Glomerular visceral epithelial cell (primary cell): Measurements from ENCODE around the gene DLG3.
A peak's percentile ranks its signal among the peaks of the same experiment; 100 is the strongest.

ENCODE experiments used
- DNase-seq: peaks from one replicate; pipeline ENCODE4 v3.0.0-alpha.2; 2016; ENCODE audit errors: extremely low spot score

The DLG3 gene

DNA sequence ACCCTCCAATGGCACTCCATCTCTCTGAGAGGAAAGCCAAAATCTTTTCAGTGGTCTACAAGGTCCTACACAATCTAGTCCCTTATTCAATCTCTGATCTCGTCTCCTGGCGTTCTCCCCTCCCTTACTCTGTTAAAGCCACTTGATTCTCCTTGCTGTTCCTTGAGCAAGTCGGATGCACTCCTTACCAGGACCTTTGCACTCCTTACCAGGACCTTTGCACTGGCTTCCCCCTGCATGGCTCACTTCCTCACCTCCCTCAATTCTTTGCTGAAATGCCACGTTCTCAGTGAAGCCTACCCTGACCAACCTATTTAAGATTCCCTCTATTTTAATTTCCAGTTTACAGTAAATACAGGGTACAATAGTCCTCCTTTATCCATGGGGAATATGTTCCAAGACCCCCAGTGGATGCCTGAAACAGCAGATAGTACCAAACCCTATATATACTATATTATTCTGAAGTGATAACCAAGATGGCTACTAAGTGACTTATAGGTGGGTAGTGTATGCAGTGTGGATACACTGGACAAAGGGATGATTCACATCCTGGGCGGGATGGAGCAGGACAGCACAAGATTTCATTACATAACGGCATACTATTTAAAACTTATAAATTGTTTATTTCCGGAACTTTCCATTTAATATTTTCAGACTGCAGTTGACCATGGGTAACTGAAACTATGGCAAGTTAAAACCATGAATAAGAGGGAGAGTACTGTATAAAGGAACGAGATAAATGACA lies 6.5 kb upstream of the DLG3 start:
- DNase-seq: no peak

DNA sequence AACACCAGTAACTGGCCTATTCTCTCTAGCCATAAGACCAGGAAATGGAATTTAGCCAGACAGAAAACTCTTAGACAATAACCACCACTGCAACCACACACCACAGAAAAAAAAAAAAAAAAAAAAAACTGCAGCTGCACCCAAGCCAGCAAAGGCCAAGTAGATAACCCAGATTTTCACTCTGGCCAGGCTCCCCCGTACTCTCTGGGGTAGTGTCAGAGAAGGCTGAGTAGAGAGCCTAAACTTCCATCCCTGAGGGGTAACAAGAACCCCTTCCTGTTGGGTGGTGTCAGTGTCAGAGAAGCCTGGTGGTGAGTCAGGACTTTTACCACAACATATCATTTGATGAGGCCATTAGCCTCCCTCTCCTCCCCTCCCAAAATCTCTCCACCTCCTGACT lies 5.6 kb upstream of the DLG3 start:
- peak; percentile 23 for DNase-seq

DNA sequence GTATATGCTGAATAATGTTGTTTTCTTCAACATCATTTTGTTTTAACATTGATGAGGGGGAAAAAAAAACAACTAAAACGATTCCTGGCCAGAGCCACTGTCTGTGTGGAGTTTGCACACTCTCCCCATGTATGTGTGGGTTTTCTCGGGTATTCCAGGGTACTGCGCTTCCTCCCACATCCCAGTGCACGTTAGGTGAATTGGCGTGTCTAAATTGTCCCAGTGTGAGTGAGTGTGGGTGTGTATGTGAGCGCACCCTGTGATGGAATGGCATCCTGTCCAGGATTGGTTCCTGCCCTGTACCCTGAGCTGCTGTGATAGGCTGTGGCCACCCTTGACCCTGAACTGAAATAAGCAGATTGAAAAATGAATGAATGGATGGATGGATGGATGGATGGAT lies 2.4 kb upstream of the DLG3 start:
- no peak for DNase-seq

DNA sequence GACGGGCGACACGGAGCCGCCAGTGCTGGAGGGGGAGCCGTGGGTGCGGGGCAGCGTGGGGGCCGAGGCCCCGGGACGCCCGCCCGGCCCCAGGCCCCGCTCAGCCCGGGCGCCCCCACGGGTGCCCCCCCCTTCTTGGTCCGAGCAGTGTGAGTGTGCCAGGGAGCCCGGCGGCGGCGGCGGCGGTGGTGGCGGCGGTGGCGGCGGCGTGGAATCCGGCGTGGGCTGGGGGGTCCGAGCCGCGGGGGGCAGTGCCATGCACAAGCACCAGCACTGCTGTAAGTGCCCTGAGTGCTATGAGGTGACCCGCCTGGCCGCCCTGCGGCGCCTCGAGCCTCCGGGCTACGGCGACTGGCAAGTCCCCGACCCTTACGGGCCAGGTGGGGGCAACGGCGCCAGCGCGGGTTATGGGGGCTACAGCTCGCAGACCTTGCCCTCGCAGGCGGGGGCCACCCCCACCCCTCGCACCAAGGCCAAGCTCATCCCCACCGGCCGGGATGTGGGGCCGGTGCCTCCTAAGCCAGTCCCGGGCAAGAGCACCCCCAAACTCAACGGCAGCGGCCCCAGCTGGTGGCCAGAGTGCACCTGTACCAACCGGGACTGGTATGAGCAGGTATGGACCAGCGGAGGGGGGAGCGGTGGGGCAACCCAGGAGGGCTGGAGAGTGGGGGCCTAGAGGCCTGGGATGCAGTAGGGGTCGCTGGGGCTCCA lies 466 bp downstream of the DLG3 start:
- DNase-seq: no peak

DNA sequence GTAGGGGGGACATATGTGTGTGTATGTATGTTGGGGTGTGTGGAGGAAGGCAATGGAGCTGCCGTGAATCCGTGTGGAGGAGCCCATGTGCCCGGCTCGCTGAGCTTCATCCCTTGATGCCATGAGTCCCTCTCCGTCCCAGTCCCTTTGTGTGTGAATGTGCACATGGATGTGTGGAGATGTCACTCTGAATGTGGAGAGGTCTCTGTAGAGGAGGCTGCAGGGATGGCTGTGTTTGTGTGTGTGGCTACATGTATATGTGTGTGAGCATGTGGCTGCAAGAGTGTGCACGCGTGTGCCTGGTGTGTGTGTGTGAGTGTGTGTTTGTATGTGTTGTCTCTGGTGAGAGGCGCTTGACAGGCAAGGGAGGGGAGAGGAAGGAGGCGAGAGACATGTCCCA lies 1.3 kb downstream of the DLG3 start:
- DNase-seq: no peak

DNA sequence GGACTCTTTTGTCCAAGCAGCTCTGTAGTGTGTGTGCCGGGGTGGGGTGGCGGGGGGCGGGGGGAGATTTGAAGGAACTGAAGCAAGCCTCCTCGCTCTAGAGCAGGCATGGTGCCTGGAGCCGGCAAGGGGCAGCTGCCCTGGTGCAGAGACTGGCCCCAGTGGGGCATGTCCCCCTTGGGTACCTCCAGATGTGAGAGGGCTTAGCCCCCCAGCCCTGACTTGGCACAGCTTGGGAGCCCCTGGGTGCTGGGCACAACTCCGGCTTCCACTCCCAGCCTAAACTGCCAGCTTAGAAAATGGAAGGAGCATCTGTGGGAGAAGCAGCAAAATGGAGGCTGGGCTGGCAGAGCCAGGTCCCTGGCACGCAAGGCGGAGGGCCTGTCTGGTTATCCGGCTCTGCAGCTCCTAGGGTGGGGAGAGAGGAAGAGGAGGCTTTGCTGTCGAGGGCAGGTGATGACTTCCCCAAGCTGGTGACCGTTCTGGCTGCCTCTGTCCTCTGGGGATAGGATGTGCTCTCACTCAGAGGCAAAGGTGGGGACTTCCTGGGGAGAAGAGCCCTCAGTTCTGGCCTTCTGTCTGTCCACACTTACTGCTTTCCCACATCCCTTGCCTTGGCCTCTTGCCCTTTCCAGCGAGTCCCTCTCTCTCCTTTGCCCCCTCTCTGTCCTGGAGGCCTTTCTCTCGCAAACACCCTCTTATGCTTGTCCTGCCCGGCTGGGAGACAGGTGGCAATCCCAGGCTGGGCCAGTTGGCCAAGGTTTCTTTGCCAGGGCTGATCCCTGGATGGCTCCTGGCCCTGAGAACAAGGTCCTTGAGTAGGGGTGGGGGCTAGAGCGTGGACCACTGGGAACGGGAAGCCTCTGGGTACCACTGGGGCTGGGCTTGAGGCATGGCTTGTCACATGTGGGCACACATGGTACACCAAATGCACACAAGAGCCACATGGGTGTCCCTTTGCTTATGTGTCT lies 2.0 kb downstream of the DLG3 start:
- no peak for DNase-seq

DNA sequence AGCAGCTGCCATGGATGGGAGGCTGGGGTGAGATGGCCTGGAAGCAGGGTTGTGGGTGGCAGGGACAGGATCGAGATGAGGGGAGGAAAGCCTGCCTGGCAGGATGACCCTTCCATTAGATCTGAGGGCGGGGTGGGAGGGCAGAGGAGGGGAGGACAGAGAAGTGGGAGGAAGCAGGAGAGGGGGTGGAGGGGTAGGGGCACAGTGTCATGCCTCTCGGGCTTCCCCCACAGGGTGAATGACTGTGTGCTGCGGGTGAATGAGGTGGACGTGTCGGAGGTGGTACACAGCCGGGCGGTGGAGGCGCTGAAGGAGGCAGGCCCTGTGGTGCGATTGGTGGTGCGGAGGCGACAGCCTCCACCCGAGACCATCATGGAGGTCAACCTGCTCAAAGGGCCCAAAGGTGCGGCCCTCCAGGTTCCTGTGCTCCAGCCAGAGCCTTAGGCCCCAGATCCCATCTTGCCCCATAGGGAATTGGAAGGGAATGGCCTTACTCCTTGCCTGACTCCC lies 4.9 kb downstream of the DLG3 start:
- DNase-seq: no peak

DNA sequence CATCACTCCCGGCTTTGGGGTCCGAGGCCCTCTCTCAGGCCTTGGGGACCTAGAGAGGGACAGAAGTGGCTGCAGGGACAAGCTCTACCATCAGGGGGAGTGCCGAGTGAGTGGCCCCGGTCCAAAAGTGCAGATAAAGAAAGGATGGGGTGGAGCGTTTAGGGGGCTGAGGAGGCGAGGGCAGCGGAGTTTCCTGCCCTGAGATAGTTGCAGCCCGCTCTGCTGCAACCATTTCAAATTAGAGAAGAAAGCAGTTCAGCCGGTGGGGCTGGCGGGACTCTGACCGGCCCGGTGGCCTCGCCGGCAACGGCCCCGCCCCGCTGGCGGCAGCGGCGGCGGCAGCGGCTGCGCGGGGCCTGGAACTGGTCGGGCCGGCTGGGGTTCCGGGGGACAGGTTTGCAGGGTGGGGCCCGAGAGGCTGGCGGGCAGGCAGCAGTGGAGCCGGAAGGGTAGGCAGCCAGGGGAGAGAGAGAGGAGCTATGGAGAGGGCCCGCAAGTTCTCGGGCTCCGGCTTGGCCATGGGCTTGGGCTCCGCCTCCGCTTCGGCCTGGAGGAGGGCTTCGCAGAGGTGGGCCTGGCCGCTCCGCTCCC lies 7.6 kb downstream of the DLG3 start:
- DNase-seq: peak; percentile 47

DNA sequence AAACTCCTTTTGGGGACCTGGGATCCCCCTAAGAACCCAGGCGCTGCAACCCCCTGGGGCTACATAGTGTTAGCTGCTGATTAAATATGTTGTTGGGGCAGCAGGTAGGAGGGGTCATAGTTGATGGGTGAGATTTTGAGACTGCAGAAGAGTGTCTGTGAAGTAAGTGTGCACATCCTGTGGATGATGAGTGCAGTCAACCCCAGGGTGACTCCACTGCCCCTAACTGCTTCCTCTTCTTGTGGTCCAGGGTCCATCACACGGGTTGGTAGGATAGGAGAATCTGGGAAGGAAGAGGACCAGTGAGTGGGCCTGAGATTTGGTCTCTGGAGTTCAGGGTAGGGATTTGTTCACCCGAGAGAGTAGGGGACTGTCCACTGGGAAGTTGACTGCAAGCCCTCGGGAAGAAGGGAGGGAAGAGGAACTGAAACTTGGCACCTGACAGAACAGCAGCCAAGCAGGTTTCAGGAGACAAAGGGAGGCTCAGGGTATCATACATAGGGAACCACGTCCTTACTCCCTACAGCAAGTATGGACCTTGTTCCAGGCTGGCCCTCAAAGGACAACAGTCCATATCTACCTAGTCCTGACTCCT lies 8.5 kb downstream of the DLG3 start:
- no peak for DNase-seq

DNA sequence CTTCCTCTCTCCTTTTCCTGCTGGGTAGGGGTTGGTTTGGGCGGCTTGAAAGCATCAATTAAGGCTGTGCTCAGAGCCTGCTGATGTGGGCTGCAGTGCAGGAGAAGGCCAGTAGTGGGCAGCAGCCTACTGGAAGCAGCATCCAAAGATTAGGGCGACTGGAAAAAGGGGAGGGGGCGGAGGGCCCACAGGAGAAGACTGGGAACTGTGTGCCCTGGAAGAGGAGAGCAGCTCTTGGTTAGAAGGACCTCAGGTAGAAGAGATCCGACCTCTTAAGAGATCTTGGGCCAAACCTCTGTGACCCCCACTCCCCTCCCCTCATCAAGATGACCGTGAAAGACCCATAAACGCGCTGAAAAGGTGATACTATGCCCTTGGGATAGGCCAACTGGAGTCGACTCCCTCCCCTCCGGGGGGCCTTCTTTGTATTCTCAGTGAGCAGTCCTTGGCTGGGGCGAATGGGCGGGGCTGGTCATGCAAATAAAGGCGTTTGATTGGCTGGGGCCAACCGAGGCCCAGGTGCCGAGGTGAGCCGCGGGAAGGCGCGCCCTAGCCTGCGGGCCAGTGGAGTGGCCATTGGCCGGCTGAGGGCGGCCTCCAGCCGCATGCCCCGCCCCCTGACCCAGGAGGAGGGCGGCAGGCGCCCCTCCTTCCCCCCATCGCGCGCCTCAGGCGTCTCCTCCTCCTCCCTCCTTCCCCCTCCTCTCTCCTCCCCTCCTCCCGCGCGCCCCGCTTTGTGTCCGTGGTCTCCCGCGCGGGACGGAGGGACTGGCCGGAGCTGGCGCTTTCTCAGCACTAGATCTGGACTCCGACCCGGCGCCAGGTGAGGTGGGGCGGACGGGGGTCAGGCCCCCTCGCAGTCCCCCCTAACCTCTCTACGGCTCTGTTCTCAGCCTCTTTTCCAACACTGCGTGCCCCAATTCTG lies 10.1 kb downstream of the DLG3 start:
- DNase-seq: peak; percentile 83

DNA sequence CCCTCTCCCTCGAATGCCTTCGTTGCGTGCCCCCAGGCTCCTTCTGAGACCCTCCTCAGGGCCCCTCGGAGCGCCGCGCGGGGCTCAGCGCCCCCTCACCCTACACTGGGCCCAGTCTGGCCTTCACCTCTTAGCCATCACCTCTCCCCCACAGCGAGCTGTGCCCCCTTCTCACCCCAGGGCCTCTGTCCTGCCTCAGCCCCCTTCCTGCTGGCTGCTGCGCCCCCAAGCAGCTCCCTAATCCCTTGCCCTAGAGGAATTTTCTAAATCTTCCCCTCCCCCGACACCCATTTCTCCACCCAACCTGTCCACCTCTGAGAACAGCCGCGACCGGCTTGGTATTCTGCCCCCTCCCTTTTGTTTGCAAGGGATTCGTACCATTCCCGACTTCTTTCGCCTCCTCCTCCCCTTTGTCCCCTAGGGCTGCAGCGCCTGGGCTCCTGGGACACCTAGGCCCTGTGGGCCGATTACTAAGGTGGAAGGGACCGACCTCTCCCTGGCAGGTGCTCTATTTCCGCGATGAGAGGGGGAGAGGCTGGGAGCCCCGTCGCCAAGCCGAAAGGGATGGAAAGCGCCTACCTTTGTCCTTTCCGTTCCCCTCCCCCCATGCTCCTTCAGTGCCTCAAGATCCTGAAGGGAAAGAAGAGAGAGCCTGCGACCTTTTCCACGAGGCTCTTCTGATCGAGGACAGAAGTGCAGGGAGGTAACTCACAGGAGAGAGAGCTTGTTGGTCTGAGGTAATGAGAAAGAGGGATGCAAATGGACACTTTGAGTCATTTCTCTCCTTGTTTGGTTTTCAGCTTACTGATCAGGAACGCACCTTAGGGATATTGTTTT lies 10.9 kb downstream of the DLG3 start:
- no peak for DNase-seq

DNA sequence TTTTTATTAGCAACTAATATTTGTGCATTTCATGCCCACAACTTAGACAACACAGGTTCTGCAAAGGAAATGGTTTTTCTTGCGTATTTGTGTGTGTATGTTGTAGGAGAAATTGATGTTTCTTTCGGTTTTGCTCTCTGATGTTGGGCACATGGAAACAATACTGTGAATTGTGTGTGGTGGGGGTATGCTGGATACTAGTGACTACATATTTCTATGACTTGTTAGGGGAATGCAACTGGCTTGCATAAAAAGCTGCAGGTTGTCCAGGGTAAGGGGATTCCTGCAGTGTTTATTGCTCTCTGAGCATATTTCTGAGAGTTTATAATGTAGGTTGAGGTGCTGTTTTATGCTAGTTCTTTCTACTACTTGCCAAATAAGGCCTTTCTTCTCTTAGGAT lies 11.6 kb downstream of the DLG3 start:
- DNase-seq: no peak

DNA sequence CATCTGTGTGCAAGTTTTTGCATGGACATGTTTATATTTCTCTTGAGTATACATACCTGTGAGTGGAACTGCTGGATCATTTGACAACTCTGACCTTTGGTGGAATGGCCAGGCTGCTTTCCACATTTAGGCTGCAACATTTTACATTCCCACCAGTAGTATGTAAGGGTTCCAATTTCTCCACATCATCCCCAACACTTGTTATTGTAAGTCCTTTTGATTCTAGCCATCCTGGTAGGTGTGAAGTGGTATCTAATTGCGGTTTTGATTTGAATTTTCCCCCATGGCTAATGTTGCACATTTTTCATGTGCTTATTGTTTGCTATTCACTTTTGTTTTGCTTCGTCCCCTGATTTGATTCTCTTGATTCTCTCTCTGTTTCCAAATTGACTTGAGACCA lies 16.4 kb downstream of the DLG3 start:
- DNase-seq: no peak

DNA sequence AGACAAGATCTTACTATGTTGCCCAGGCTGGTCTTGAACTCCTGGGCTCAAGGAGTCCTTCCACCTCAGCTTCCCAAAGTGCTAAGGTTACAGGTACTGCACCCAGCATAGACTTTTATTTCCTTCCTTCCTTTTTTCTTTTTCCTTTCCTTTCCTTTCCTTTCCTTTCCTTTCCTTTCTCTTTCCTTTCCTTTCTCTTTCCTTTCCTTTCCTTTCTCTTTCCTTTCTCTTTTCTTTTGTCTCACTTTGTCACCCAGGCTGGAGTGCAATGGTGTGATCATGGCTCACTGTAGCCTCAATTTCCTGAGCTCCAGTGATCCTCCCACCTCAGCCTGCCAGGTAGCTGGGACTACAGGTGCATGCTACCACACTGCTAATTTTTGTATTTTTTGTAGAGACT lies 19.4 kb downstream of the DLG3 start:
- DNase-seq: no peak

DNA sequence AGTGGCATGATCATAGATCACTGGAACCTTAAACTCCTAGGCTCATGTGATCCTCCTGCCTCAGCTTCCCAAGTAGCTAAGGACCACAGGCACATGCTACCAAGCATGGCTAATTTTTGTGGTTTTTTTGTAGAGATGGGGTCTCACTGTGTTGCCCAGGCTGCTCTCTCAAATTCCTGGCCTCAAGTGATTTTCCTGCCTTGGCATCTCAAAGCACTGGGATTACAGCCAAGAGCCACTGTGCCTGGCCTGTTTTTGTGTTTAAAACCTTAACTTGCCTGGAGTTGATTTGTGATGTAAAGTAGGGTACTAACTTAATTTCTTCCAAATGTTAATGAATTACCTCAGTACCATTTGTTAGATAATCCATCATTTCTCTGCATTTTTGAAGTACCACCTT lies 22.3 kb downstream of the DLG3 start:
- no peak for DNase-seq

DNA sequence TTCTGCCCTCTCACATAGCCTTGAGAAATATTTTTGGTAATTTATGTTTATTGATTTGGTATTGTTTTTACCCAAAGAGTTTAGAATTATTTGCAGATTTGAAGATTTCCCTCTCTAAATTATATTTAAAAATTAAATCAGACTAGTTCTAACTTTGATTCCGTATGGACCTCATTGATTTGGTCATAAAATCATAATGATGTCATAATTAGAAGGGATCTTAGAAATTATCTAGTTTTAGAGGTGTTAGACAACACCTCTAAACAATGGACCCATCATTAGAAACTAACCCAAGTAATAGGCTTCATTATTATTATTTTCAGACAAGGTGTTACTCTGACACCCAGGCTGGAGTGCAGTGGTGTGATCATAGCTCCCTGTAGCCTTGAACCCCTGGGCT lies 24.1 kb downstream of the DLG3 start:
- no peak for DNase-seq

DNA sequence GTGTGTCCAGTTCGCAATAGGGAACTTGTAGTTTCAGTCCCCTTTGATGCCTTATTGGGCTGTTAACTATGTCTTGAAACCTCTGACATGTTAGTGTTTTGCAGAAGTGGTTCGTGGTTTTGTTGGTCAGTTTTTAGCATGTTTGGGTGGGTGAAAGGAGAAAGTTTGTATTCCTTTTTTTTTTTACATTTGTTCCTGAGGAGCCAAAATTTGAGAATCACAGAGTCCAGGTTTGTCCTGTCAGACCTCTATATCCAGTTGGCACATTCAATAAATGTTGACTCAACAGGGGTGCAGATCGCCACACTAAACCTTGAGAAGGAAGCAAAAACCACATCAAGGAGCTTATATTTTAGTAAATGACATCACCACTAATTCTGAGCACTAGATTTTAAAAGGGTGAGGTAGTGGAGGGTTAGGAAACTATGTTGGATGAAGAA lies 26.2 kb downstream of the DLG3 start:
- DNase-seq: peak; percentile 48

DNA sequence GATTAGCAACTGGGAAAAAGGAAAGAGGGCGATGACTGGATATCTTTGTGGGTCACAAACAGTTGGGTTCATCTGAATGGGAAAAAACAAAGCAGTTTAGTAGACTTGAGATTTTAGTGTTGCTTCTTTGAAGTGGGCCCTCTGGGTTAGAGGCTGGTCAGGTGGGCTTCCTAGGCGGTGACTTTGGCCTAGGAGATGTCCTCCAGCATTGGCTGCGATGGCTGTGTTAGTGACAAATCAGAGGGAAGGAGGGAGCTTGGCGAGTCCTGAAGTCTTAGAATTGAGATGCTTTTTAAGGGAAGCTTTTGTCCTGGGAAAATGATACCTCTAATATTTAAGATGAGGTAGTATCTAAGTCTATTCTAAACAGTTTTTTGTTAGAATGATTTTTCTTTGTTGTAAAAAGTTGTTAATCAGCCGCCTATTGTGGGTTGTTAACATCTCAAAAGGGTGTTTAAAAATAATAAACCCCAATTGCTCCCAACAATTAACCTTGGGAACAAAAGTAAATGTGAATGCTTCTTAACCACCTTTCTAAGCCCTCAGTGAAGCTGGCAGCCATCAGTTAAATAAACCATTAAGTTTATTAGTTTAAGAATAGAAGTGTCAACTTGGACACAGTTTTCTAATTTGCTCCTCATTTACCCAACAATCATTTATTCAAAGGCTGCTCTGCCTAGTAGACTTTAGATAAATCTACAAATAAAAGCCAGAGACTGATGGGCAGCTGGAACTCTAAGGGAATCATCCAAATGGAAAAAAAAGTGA lies 31.7 kb downstream of the DLG3 start:
- DNase-seq: no peak
